GM23248 (cell line): ENCODE measurements around the gene C1QBP. TPM values are rescaled to one million over a fixed set of nuclear protein-coding genes. Genes with fewer than 3 reads are reported as not detected.

Experiments
- DNase-seq: peaks from one replicate; pipeline ENCODE4 v3.0.0-alpha.2; 2015
- H2AFZ ChIP-seq: fragments of 200-600 bp; sonication (generic); 2 replicates; pipeline ENCODE4 v1.6.1; 2016; ENCODE audit warnings: antibody characterized with exemption
- H3F3A ChIP-seq: fragments of 200-600 bp; sonication (generic); 2 replicates; pipeline ENCODE4 v1.6.1; 2016; ENCODE audit warnings: mild to moderate bottlenecking, antibody characterized with exemption, mixed run types; ENCODE audit not compliant: insufficient read depth
- H3K27ac ChIP-seq: fragments of 200-600 bp; sonication (generic); 2 replicates; pipeline ENCODE4 v1.5.1; 2016; ENCODE audit warnings: mild to moderate bottlenecking
- H3K27me3 ChIP-seq: fragments of 200-600 bp; sonication (generic); replicated peaks from 2 replicates; pipeline ENCODE4 v1.6.1; 2016; ENCODE audit warnings: mild to moderate bottlenecking; ENCODE audit not compliant: insufficient read depth
- H3K36me3 ChIP-seq: fragments of 200-600 bp; sonication (generic); 2 replicates; pipeline ENCODE4 v1.6.1; 2016; ENCODE audit warnings: low read depth, mild to moderate bottlenecking
- H3K4me1 ChIP-seq: fragments of 200-600 bp; sonication (generic); 2 replicates; pipeline ENCODE4 v1.6.1; 2016; ENCODE audit warnings: mild to moderate bottlenecking; ENCODE audit not compliant: insufficient read depth
- H3K4me2 ChIP-seq: fragments of 200-600 bp; sonication (generic); one replicate; pipeline ENCODE4 v1.6.1; 2016; ENCODE audit warnings: mild to moderate bottlenecking; ENCODE audit not compliant: unreplicated experiment
- H3K4me3 ChIP-seq: fragments of 200-600 bp; sonication (generic); 2 replicates; pipeline ENCODE4 v1.5.1; 2016; ENCODE audit warnings: mild to moderate bottlenecking
- H3K79me2 ChIP-seq: fragments of 200-600 bp; sonication (generic); 2 replicates; pipeline ENCODE4 v1.6.1; 2016; ENCODE audit warnings: mild to moderate bottlenecking; ENCODE audit not compliant: insufficient read depth
- H3K9ac ChIP-seq: fragments of 200-600 bp; sonication (generic); 2 replicates; pipeline ENCODE4 v1.6.1; 2016; ENCODE audit warnings: mild to moderate bottlenecking
- H3K9me2 ChIP-seq: fragments of 200-600 bp; sonication (generic); 2 replicates; pipeline ENCODE4 v1.6.1; 2016; ENCODE audit warnings: mixed run types, mild to moderate bottlenecking, moderate library complexity; ENCODE audit not compliant: insufficient read depth
- H3K9me3 ChIP-seq: fragments of 200-600 bp; sonication (generic); one replicate; pipeline ENCODE4 v1.6.1; 2017; ENCODE audit warnings: low read depth
- H4K20me1 ChIP-seq: fragments of 200-600 bp; sonication (generic); 2 replicates; pipeline ENCODE4 v1.6.0; 2016; ENCODE audit not compliant: insufficient read depth
- EZH2 ChIP-seq: fragments of 200-600 bp; sonication (generic); IDR thresholded peaks from 2 replicates; pipeline ENCODE4 v1.6.1; 2018; ENCODE audit warnings: antibody characterized with exemption, mild to moderate bottlenecking; ENCODE audit not compliant: insufficient read depth, poor library complexity, severe bottlenecking
- EZH2phosphoT487 ChIP-seq: fragments of 200-600 bp; sonication (generic); IDR thresholded peaks from 2 replicates; pipeline ENCODE4 v1.6.1; 2018; ENCODE audit warnings: antibody characterized with exemption, moderate library complexity, mild to moderate bottlenecking, low read depth; ENCODE audit not compliant: insufficient read depth
- WGBS, 2 experiments: methylation state at CpG; one replicate each; pipeline ENCODE4 v1.1.6; 2015 to 2017; ENCODE audit warnings: low lambda C conversion rate in 2 of 2, low coverage in 1 of 2; ENCODE audit errors: missing lambda C conversion rate in 2 of 2; 5-methylcytosine and 5-hydroxymethylcytosine counted together
- in situ Hi-C: fragments of 300-500 bp; cut with MboI; formaldehyde crosslinking; loops from 2 replicates; pipeline ENCODE4 v1.15.0; 2020
- polyA plus RNA-seq: library from polyadenylated mRNA; unstranded; fragments of >200 nt; fragmentation: Nextera tagmentation; extraction: Ambion mirVana; gene quantifications from 2 replicates; pipeline ENCODE4 v1.2.1, GENCODE V29; 2016
- total RNA-seq: library from RNA; depleted of rRNA; stranded (reverse); fragments of >200 nt; shearing (Covaris generic); gene quantifications from 2 replicates; pipeline ENCODE4 v1.2.3, GENCODE V29; 2014; rRNA removed

The C1QBP gene, protein sequence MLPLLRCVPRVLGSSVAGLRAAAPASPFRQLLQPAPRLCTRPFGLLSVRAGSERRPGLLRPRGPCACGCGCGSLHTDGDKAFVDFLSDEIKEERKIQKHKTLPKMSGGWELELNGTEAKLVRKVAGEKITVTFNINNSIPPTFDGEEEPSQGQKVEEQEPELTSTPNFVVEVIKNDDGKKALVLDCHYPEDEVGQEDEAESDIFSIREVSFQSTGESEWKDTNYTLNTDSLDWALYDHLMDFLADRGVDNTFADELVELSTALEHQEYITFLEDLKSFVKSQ
- total RNA-seq (119 and 131 TPM in 2 replicates), polyA plus RNA-seq (235 and 241 TPM in 2 replicates)

DNA sequence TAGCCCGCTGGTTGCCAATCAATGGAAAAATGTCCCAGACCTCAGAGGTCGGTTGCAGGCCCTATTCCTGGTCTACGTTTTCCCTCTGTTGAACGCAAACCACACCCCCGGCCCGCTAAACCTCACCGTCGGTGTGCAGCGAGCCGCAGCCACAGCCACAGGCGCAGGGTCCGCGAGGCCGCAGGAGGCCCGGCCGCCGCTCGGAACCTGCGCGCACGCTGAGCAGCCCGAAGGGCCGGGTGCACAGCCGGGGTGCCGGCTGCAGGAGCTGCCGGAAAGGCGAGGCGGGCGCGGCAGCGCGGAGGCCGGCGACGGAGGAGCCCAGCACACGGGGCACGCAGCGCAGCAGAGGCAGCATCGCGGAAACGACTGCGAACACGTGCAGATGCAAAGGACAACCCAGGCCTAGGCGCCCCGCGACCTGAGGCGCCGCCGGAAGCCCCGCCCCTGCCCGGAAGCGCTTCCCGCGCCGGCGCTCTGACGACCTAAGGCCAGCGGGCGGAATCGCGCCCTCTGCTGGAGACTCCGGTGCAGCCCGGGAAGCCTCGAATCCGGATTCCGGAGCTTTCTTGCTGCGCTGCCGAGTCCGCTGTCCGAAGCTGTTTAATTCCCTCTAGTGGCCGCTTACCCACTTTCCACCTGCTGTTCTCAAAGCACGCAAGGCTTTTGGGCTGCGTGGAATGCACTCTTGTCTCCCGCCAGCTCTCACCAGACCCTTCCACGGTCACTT is at the start of gene C1QBP:
TSS of gene C1QBP (minus strand) at position 440 of the 730 bp plus-strand sequence. CDS start at position 358, 82 bp downstream.
- 2% methylated on average over 28 to 49 of the region's 75 CpGs for WGBS, 2 experiments
- in situ Hi-C loops, result no loop called here
- no peaks in the 10 kb centered on the region for H3K9me2 ChIP-seq

DNA sequence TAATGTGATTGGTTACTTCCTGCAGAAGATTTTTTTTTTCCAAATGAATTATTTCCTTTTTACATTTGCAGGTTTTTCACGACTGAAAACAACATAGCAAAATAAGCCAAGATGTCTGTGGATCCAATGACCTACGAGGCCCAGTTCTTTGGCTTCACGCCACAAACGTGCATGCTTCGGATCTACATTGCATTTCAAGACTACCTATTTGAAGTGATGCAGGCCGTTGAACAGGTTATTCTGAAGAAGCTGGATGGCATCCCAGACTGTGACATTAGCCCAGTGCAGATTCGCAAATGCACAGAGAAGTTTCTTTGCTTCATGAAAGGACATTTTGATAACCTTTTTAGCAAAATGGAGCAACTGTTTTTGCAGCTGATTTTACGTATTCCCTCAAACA is 49.8 kb upstream of the C1QBP start:
- WGBS, 2 experiments, result 76 to 86% methylated on average over 8 of the region's 8 CpGs
- peaks cover 11% of the 10 kb centered on the region; the same call in 1 of the 2 replicates for H3K4me1 ChIP-seq
- TF ChIP-seq EZH2 (no peak), EZH2phosphoT487 (no peak)
- H3F3A ChIP-seq, result peaks cover 13% of the 10 kb centered on the region; the same call in 1 of the 2 replicates
- in situ Hi-C loops, result no loop called here
- peaks cover 54% of the 10 kb centered on the region for H3K79me2 ChIP-seq
- H3K9me2 ChIP-seq, result no peaks in the 10 kb centered on the region
- H3K4me3 ChIP-seq, result no peak overlapping the region
- H3K4me2 ChIP-seq, result no peak overlapping the region
- peaks cover 25% of the 10 kb centered on the region for H3K36me3 ChIP-seq
- no peak overlapping the region for H2AFZ ChIP-seq
- no peak for DNase-seq
- no peaks in the 10 kb centered on the region for H3K9me3 ChIP-seq
- no peaks in the 10 kb centered on the region for H4K20me1 ChIP-seq
- no peaks in the 10 kb centered on the region for H3K27me3 ChIP-seq
- no peak overlapping the region for H3K9ac ChIP-seq
- H3K27ac ChIP-seq, result no peak overlapping the region

More for the DNA sequence above, at the start of gene C1QBP:
- Histone ChIP-seq H3K27ac (peak within 1 kb of the TSS; percentile 44), H3K4me3 (peak within 1 kb of the TSS; percentile 89), H3K4me2 (peak within 1 kb of the TSS; percentile 90), H3K27me3 (no peaks in the 10 kb centered on the region), H3K4me1 (peaks cover 10% of the 10 kb centered on the region; the same call in 1 of the 2 replicates), H3K36me3 (peaks cover 27% of the 10 kb centered on the region), H4K20me1 (no peaks in the 10 kb centered on the region), H3F3A (peaks cover 21% of the 10 kb centered on the region; the same call in 1 of the 2 replicates), H3K9me3 (no peaks in the 10 kb centered on the region), H3K9ac (peak within 1 kb of the TSS; percentile 83), H3K79me2 (peaks cover 45% of the 10 kb centered on the region), H2AFZ (peak within 1 kb of the TSS; percentile 83)
- peak; percentile 95 for DNase-seq
- TF ChIP-seq EZH2phosphoT487 (no peak), EZH2 (no peak)

DNA sequence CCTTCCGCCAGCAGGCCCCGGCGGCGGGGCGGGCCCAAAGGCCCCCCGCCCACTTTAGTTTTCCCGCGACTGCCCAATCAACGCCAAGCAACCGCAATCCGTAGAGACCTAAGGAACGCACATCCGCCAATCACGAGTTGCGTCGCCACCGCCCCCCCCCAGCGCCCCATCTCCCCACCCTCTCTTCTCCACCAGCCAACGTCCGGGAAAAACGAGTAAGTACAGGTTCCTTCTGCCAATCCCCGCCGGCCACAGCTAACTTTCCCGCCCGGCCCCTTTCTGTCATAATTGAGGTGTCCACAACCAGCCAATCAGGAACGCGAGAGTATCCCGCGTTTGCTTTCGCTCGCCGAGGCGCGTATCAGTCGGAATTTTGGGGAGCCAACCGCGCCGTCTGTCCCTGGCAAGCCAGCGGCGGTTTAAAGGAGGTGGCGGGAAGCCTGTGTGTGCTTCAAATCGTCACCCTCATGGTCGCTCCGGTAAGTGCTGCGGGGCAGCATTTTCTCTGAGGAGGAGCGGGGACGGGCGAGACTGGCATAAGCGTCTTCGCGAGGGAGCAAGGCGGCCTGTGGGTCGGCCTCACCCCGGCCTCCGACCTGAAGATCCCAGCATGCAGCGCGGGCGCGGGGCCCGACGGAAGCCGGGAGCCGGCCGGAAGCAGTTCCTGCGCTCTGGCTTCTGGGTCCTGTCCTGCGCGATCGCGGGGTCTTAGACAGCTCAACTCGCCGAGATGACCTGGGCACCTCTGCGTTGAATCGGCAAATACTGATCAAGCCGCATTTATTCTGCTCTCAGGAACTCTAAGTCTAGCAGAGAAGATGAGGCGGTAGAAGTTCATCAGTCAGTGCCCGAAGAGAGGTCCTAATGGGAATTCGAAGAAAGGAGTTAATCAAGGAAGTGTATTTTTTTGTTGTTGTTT is 47.5 kb upstream of the C1QBP start, which contains the start of gene MIS12:
TSS of gene MIS12 (plus strand) at position 361 of the 919 bp plus-strand sequence. CDS start 2,297 bp downstream, outside the sequence.
- DNase-seq, result peak; percentile 100
- H3F3A ChIP-seq, result peaks cover 10% of the 10 kb centered on the region; the same call in 1 of the 2 replicates
- peaks cover 11% of the 10 kb centered on the region; the same call in 1 of the 2 replicates for H3K4me1 ChIP-seq
- no peaks in the 10 kb centered on the region for H4K20me1 ChIP-seq
- H3K4me2 ChIP-seq, result peak within 1 kb of the TSS; percentile 97
- no peak for TF ChIP-seq EZH2phosphoT487
- no peak for TF ChIP-seq EZH2
- peak within 1 kb of the TSS; percentile 95 for H3K9ac ChIP-seq
- H3K36me3 ChIP-seq, result peaks cover 43% of the 10 kb centered on the region
- H3K9me3 ChIP-seq, result no peaks in the 10 kb centered on the region
- 1% methylated on average over 63 to 73 of the region's 77 CpGs for WGBS, 2 experiments
- peak within 1 kb of the TSS; percentile 99 for H3K4me3 ChIP-seq
- no peaks in the 10 kb centered on the region for H3K9me2 ChIP-seq
- H2AFZ ChIP-seq, result peak within 1 kb of the TSS; percentile 94
- peak within 1 kb of the TSS; percentile 98 for H3K27ac ChIP-seq
- in situ Hi-C loops, result no loop called here
- peaks cover 77% of the 10 kb centered on the region for H3K79me2 ChIP-seq
- H3K27me3 ChIP-seq, result no peaks in the 10 kb centered on the region
